Sigmoid colon (tissue), 7 donors: ENCODE data around the gene ECE1. TPM values are rescaled to one million over a fixed set of nuclear protein-coding genes. Genes with fewer than 3 reads are reported as not detected.
A peak's percentile ranks its signal among the peaks of the same experiment; 100 is the strongest.

ENCODE experiments used
- DNase-seq: peaks from one replicate; pipeline ENCODE4 v3.0.0-alpha.2; 2019
- H3K27ac ChIP-seq, 4 donors: fragments of 200-600 bp; sonication (generic); one replicate each; pipeline ENCODE4 v1.5.1; 2016 to 2019; ENCODE audit warnings: mild to moderate bottlenecking in 1 of 4
- H3K27me3 ChIP-seq, 3 donors: fragments of 200-600 bp; sonication (generic); one replicate each; pipeline ENCODE4 v1.5.1; 2019; ENCODE audit warnings: mild to moderate bottlenecking in 1 of 3
- H3K36me3 ChIP-seq, 4 donors: fragments of 200-600 bp; sonication (generic); one replicate each; pipeline ENCODE4 v1.5.1; 2016 to 2019
- H3K4me1 ChIP-seq, 4 donors: fragments of 200-600 bp; sonication (generic); one replicate each; pipeline ENCODE4 v1.5.1; 2017 to 2019
- H3K4me3 ChIP-seq, 4 donors: fragments of 200-600 bp; sonication (generic); one replicate each; pipeline ENCODE4 v1.5.1; 2017 to 2019; ENCODE audit warnings: mild to moderate bottlenecking in 2 of 4, moderate library complexity in 1 of 4
- H3K9me3 ChIP-seq, 4 donors: fragments of 200-600 bp in 3 of 4; sonication (generic) in 3 of 4; one replicate each; pipeline versions ENCODE4 v1.5.1 to v1.6.1; 2013 to 2019
- CTCF ChIP-seq, 4 experiments: fragments of 450-650 bp in 3 of 4; fragments of 200-600 bp in 1 of 4; IDR thresholded peaks; one replicate each; pipeline ENCODE4 v1.5.1; 2016 to 2019; ENCODE audit warnings: antibody characterized with exemption in 4 of 4, mild to moderate bottlenecking in 3 of 4, moderate library complexity in 2 of 4
- EP300 ChIP-seq, 4 donors: sonication (generic); formaldehyde crosslinking; IDR thresholded peaks; one replicate each; pipeline ENCODE4 v1.6.1; 2017; ENCODE audit warnings: antibody characterized with exemption in 4 of 4
- POLR2A ChIP-seq, 2 donors: fragments of 450-650 bp; IDR thresholded peaks; one replicate each; pipeline ENCODE4 v1.6.1; 2016; ENCODE audit warnings: antibody characterized with exemption in 2 of 2, mild to moderate bottlenecking in 2 of 2, moderate library complexity in 2 of 2
- POLR2AphosphoS5 ChIP-seq, 4 donors: sonication (generic); formaldehyde crosslinking; IDR thresholded peaks; one replicate each; pipeline ENCODE4 v1.6.1; 2017; ENCODE audit warnings: antibody characterized with exemption in 4 of 4
- WGBS, 2 donors: extraction: QIAGEN DNeasy Blood & Tissue Kit; methylation state at CpG; one replicate each; pipeline ENCODE4 v1.1.7; 2013; 5-methylcytosine and 5-hydroxymethylcytosine counted together
- intact Hi-C: fragments of 100-400 bp; cut with DNase I; formaldehyde crosslinking; loops from one replicate; pipeline ENCODE4 v1.15.1; 2023
- polyA plus RNA-seq, 3 donors: library from polyadenylated mRNA; stranded (reverse); fragments of 200-250 nt; gene quantifications; one replicate each; pipeline ENCODE4 v1.2.3, GENCODE V29; 2013
- total RNA-seq, 4 donors: library from RNA; depleted of rRNA; stranded (reverse); fragments of >200 nt; gene quantifications; one replicate each; pipeline ENCODE4 v1.1.0, GENCODE V29; 2016
- donor health status: healthy with polysubstance abuse.
- donor health status: Bipolar disorder and iron deficiency.
- donor health status: healthy.

Gene ECE1
- total and polyA plus RNA-seq, 7 donors, result 10.2 to 112 (median 73.8) TPM

- peaks cover 0 to 83% (median 61%) of the 10 kb centered on the region in 4 donors for H3K4me1 ChIP-seq
- H3K9me3 ChIP-seq, result no peaks in the 10 kb centered on the region
- H3K27ac ChIP-seq, result peak overlapping the region; percentile 3 to 30 (median 20)
- H3K36me3 ChIP-seq, result no peaks in the 10 kb centered on the region
- intact Hi-C loops, result no loop called here
- no peaks in the 10 kb centered on the region for H3K27me3 ChIP-seq
- 86 to 90% methylated on average over 6 of the region's 6 CpGs for WGBS, 2 donors
- no peak for DNase-seq
- TF ChIP-seq CTCF (IDR thresholded peaks at IDR 0.05) (no peak), POLR2A (IDR thresholded peaks at IDR 0.05) (no peak), POLR2AphosphoS5 (IDR thresholded peaks at IDR 0.05) (no peak), EP300 (IDR thresholded peaks at IDR 0.05) (no peak)
- no peak overlapping the region for H3K4me3 ChIP-seq
Measured at GRCh38 chr1:21295545-21295944, 5.3 kb upstream of the ECE1 start.

GRCh38 chr1:21295002-21295401 is 4.7 kb upstream of the ECE1 start:
- no peaks in the 10 kb centered on the region for H3K9me3 ChIP-seq
- H3K4me3 ChIP-seq, result no peak overlapping the region
- intact Hi-C loops, result no loop called here
- DNase-seq, result no peak
- H3K27me3 ChIP-seq, result no peaks in the 10 kb centered on the region
- H3K4me1 ChIP-seq, result peaks cover 0 to 84% (median 67%) of the 10 kb centered on the region in 4 donors
- no peaks in the 10 kb centered on the region for H3K36me3 ChIP-seq
- peak overlapping the region; percentile 49 to 58 (median 52) for H3K27ac ChIP-seq
- TF ChIP-seq EP300 (IDR thresholded peaks at IDR 0.05) (no peak), POLR2AphosphoS5 (IDR thresholded peaks at IDR 0.05) (no peak), POLR2A (IDR thresholded peaks at IDR 0.05) (no peak)
- 66 to 69% methylated on average over 1 of the region's 1 CpG for WGBS, 2 donors

- intact Hi-C loops, result no loop called here
- 31 to 36% methylated on average over 13 of the region's 13 CpGs for WGBS, 2 donors
- no peaks in the 10 kb centered on the region for H3K27me3 ChIP-seq
- peak overlapping the region; percentile 49 to 58 (median 52) for H3K27ac ChIP-seq
- peaks cover 0 to 83% (median 72%) of the 10 kb centered on the region in 4 donors for H3K4me1 ChIP-seq
- H3K9me3 ChIP-seq, result no peaks in the 10 kb centered on the region
- DNase-seq, result no peak
- no peaks in the 10 kb centered on the region for H3K36me3 ChIP-seq
- no peak overlapping the region for H3K4me3 ChIP-seq
- no peak for TF ChIP-seq EP300 (IDR thresholded peaks at IDR 0.05)
- TF ChIP-seq CTCF (IDR thresholded peaks at IDR 0.05), result no peak
Measured at GRCh38 chr1:21294266-21294989, 4.2 kb upstream of the ECE1 start.

- Histone ChIP-seq H3K4me1 (peaks cover 0 to 88% (median 73%) of the 10 kb centered on the region in 4 donors), H3K36me3 (no peaks in the 10 kb centered on the region), H3K4me3 (no peak overlapping the region), H3K27ac (peak overlapping the region; percentile 49 to 58 (median 52)), H3K9me3 (no peaks in the 10 kb centered on the region), H3K27me3 (no peaks in the 10 kb centered on the region)
- WGBS, 2 donors, result 65 to 85% methylated on average over 17 of the region's 17 CpGs
- TF ChIP-seq POLR2AphosphoS5 (IDR thresholded peaks at IDR 0.05) (no peak), EP300 (IDR thresholded peaks at IDR 0.05) (no peak), POLR2A (IDR thresholded peaks at IDR 0.05) (no peak), CTCF (IDR thresholded peaks at IDR 0.05) (no peak)
- no peak for DNase-seq
- intact Hi-C loops, result no loop called here
Measured at GRCh38 chr1:21293537-21294265, 3.4 kb upstream of the ECE1 start.

GRCh38 chr1:21292984-21293536 is 2.8 kb upstream of the ECE1 start:
- Histone ChIP-seq H3K36me3 (no peaks in the 10 kb centered on the region), H3K4me3 (no peak overlapping the region), H3K27ac (peak overlapping the region; percentile 49 to 58 (median 52)), H3K27me3 (no peaks in the 10 kb centered on the region), H3K9me3 (no peaks in the 10 kb centered on the region), H3K4me1 (peaks cover 0 to 82% (median 67%) of the 10 kb centered on the region in 4 donors)
- WGBS, 2 donors, result 48 to 83% methylated on average over 9 of the region's 9 CpGs
- no peak for TF ChIP-seq EP300 (IDR thresholded peaks at IDR 0.05)
- TF ChIP-seq POLR2A (IDR thresholded peaks at IDR 0.05), result no peak
- no peak for DNase-seq
- intact Hi-C loops, result no loop called here
